Esophagus muscularis mucosa (tissue), 4 donors: ENCODE data around the gene CROCC2.

Source experiments
- CTCF ChIP-seq, 3 experiments: fragments of 200-600 bp in 2 of 3; fragments of 450-650 bp in 1 of 3; sonication (generic) in 2 of 3; IDR thresholded peaks; one replicate each; pipeline ENCODE4 v1.5.1; 2017 to 2019; ENCODE audit warnings: antibody characterized with exemption in 3 of 3, mild to moderate bottlenecking in 2 of 3, moderate library complexity in 1 of 3
- EP300 ChIP-seq: sonication (generic); formaldehyde crosslinking; IDR thresholded peaks from one replicate; pipeline ENCODE4 v1.6.1; 2017; ENCODE audit warnings: antibody characterized with exemption
- POLR2A ChIP-seq: fragments of 450-650 bp; IDR thresholded peaks from one replicate; pipeline ENCODE4 v1.6.1; 2017; ENCODE audit warnings: antibody characterized with exemption, moderate library complexity, mild to moderate bottlenecking, low read depth
- POLR2AphosphoS5 ChIP-seq, 2 donors: sonication (generic); formaldehyde crosslinking; IDR thresholded peaks; one replicate each; pipeline ENCODE4 v1.6.1; 2017; ENCODE audit warnings: antibody characterized with exemption in 2 of 2

GRCh38 chr2:241037498-241037897 is 131.4 kb downstream of the CROCC2 start:
- TF ChIP-seq CTCF (IDR thresholded peaks at IDR 0.05) (no peak), POLR2A (no peak), EP300 (no peak), POLR2AphosphoS5 (IDR thresholded peaks at IDR 0.05) (no peak)
